ENCODE results near the gene RAB2B.

- TF ChIP-seq, protein P1, sequence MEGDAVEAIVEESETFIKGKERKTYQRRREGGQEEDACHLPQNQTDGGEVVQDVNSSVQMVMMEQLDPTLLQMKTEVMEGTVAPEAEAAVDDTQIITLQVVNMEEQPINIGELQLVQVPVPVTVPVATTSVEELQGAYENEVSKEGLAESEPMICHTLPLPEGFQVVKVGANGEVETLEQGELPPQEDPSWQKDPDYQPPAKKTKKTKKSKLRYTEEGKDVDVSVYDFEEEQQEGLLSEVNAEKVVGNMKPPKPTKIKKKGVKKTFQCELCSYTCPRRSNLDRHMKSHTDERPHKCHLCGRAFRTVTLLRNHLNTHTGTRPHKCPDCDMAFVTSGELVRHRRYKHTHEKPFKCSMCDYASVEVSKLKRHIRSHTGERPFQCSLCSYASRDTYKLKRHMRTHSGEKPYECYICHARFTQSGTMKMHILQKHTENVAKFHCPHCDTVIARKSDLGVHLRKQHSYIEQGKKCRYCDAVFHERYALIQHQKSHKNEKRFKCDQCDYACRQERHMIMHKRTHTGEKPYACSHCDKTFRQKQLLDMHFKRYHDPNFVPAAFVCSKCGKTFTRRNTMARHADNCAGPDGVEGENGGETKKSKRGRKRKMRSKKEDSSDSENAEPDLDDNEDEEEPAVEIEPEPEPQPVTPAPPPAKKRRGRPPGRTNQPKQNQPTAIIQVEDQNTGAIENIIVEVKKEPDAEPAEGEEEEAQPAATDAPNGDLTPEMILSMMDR (IDR thresholded peaks at IDR 0.05) = no peak
- TF ChIP-seq SMC3 (IDR thresholded peaks at IDR 0.05; ENCODE audit: low read depth, low read length) (no peak), USF1 (IDR thresholded peaks at IDR 0.05; ENCODE audit: borderline replicate concordance, low read depth) (no peak), POLR2AphosphoS5 (IDR thresholded peaks at IDR 0.05; ENCODE audit: low read depth, low read length) (no peak), EP300 (IDR thresholded peaks at IDR 0.05; ENCODE audit: borderline replicate concordance in 1 of 2, low read depth in 1 of 2, low read length in 1 of 2) (no peak), MXI1 (IDR thresholded peaks at IDR 0.05; ENCODE audit: low read depth, low read length) (no peak), CHD2 (IDR thresholded peaks at IDR 0.05; ENCODE audit: low read length, partially characterized antibody) (no peak), GATA2 (CRISPR knock-in tag; IDR thresholded peaks at IDR 0.05) (no peak), RFX5 (IDR thresholded peaks at IDR 0.05; ENCODE audit: low read length) (no peak), FOXJ3 (CRISPR knock-in tag; IDR thresholded peaks at IDR 0.05) (no peak)
Observed at GRCh38 chr14:21518725-21519124, 42.0 kb upstream of the RAB2B start.
